ENCODE data around the gene RPL27.

RPL27 gene

GRCh38 chr17:43051969-43052368 lies 53.8 kb downstream of the RPL27 start:
- no peak for DNase-seq (ENCODE audit: low spot score)

Measured in hematopoietic multipotent progenitor cell treated with erythropoietin and hydrocortisone succinate and interleukin-3 and kit ligand, for 17 days (in vitro differentiated cells).